Measurements from ENCODE around the gene CCDC63.

CCDC63 gene

GRCh38 chr12:110846615-110847566 is at the start of gene CCDC63:
TSS of gene CCDC63 (plus strand) at chr12:110846987. CDS start at chr12:110852955, 5,968 bp downstream.
- peak; percentile 28 for DNase-seq

DNA sequence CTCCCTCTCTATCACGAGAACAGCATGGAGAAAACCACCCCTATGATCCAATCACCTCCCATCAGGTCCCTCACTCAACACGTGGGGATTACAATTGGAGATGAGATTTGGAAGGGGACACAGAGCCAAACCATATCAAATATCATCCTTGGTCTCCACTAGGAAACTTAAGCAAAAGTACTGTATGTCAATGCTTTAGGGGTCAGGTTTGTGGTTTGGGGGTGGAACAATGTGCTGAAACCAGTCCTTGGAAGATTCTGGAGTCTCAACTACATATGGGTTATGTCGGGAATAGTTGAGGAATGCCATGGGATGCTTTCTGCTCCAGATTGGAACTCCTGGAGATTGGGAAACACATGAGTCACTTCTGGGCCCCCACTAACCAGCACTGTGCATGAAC is 48.3 kb upstream of the CCDC63 start:
- DNase-seq: no peak

GRCh38 chr12:110802489-110802888 is 44.3 kb upstream of the CCDC63 start:
- no peak for DNase-seq

GRCh38 chr12:110804406-110804805 is 42.4 kb upstream of the CCDC63 start:
- DNase-seq: no peak

- no peak for DNase-seq
Measured at GRCh38 chr12:110807640-110808039, 39.1 kb upstream of the CCDC63 start.

DNA sequence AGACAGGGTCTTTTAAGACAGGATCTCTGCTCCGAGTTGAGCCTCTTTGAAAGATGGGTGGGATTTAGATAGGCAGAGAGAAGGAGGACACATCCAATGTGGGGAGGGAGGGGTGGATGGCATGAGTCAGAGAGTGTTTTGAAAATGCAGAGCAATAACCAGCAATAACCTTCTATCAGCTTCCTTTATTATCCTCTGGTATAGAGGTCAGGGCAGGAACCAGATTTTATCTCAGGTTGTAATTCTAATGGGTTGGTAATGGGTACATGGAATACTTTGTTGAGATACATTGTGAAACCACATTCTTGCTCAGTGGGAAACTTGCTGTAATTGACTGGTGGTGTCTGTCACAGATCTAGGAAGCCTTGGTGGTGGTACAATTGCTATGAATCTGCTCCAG is 37.6 kb upstream of the CCDC63 start:
- no peak for DNase-seq

- DNase-seq: no peak
Measured at GRCh38 chr12:110811972-110812371, 34.8 kb upstream of the CCDC63 start.

- DNase-seq: no peak
Measured at GRCh38 chr12:110813285-110813684, 33.5 kb upstream of the CCDC63 start.

DNA sequence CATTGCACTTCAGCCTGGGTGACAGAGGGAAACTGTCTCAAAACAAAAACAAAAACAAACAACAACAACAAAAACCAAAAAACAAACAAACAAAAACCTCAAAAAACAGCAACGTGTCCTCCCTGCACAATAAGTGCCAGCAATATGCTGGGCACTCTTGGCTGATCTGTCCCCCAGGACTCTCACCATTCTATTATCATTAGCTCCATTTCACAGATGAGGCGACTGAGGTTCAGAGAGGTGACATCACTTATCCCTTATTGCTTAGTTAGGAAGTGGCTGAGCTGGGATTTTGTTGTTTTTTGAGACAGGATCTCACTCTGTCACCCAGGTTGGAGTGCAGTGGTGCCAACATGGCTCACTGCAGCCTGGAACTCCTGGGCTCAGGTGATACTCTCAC is 33.0 kb upstream of the CCDC63 start:
- DNase-seq: no peak

- no peak for DNase-seq
Measured at GRCh38 chr12:110816248-110816647, 30.5 kb upstream of the CCDC63 start.

DNA sequence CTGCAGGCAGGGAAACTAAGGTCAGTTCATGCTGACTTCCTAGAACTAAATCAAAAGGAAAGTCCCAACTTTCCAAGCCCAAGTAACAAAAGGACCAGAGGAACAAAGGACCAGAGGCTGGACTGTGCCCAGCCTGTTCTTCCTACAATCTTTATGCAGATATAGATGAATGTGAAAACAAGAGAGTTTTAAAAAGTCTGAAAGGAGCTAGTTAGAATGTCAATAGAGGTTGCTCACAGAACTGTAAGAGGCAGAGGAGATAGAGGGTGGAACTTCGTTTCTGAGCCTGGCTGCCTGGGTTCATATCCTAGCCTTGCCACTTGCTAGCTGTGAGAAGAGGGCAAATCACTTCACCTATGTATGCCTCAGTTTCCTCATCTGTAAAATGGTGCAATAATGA is 30.0 kb upstream of the CCDC63 start:
- no peak for DNase-seq

GRCh38 chr12:110818511-110818910 is 28.3 kb upstream of the CCDC63 start:
- no peak for DNase-seq

- DNase-seq: no peak
Measured at GRCh38 chr12:110819150-110819549, 27.6 kb upstream of the CCDC63 start.

- no peak for DNase-seq
Measured at GRCh38 chr12:110819646-110820045, 27.1 kb upstream of the CCDC63 start.

DNA sequence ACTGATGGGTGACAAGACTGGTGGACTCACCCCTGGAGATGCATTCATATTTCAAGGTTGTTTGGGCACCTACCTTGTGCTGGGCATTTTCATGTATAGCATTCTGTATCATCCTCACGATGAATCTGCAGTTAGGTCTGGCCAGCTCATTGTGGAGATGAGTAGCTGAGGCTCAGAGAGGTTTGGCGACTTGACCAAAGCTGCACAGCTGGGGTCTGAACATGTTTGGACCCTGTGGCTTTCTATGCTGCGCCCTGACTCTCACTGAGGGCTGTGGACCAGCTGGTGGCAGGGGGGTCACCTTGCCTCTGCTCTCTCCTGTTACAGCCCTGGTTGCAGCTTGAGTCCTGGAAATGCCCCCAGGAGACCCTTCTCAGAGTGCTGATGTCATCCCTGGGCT is 24.9 kb upstream of the CCDC63 start:
- no peak for DNase-seq

GRCh38 chr12:110822821-110823415 is 23.9 kb upstream of the CCDC63 start:
- DNase-seq: no peak

- no peak for DNase-seq
Measured at GRCh38 chr12:110824342-110824741, 22.4 kb upstream of the CCDC63 start.

DNA sequence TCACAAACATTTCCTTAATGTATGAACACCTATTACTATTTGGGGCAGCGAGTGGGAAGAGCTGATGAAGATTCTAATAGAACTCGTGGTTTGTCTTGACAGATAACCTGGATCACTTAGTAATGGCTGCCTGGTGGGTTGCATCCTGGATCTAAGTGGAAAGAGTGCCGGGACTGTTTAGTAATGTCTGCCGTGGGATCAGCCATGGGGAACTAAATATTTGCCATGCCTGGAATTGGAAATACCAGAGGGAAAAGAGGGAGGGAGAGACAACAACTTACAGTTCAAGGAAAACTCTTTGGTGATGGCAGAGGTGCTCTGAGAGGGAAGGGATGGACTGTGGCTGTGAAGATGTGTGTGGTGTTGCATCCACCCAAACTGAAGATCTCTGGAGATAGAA is 21.3 kb upstream of the CCDC63 start:
- no peak for DNase-seq

DNA sequence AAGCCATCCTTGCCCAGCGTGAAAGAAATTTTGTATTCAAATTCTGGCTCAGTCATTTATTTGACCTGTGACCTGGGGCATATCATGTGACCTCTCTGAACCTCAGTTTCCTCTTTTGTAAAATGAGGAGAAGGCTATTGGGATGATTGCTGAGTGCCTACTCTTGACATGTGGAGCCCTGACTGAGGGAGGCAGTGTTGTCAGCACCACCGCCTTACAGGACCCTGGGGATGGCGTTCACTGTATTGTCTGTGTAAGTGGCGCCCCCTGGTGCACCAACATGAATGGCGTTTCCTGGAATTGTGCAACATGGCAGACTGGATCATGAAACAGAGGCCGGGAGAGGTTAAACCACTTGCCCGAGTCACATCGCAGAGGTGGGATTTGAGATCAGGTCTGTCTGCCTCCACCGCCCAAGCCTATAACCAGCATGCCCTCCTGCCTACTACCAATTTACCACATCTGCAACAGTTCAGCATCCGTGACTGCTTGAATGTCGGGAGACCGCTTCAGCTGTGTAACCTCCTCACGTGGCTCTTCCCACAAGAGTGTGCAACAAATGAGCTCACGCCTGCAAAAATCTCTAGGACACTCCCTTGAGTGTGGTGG is 20.1 kb upstream of the CCDC63 start:
- peak; percentile 88 for DNase-seq

DNA sequence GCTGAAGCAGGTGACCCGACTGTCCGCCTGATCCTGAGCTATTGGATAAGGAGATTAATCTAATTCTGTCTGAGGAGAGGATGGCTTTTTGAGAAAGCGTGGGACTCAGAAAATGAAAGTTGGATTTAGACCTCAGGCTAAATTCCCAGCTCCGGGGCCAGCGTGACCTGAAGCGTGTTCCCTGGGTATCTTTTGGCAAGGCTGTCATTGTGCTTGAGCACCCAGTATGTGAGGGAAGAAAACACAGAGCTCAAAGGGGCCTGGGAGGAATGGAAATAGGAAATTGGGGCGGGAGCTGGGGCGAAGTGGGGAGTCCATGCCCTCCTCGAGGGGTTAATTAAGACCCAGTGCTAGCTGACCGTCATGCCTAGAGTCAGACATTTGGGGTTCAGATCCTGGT is 17.5 kb upstream of the CCDC63 start:
- no peak for DNase-seq

DNA sequence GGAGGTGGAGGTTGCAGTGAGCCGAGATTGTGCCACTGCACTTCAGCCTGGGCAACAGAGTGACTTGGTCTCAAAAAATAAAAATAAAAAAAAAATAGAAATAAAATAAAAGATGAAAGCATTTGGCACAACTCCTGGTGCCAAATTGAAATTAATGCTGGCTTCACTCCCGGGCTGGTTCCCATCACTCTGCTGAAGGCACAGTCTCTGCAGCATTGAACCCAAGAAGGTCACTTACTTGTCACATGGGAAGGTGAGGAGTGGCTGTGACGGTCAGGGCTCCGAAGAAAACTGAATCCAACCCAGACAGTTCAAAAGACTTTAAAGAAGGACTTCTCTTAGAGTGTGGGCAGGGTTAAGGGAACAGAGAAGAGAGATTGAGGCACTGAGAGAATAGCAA is 10.5 kb upstream of the CCDC63 start:
- DNase-seq: no peak

GRCh38 chr12:110841007-110841406 is 5.8 kb upstream of the CCDC63 start:
- DNase-seq: no peak

- no peak for DNase-seq
Measured at GRCh38 chr12:110844131-110844530, 2.7 kb upstream of the CCDC63 start.
